Measurements from ENCODE around the gene PSTPIP1.

PSTPIP1 gene

DNA sequence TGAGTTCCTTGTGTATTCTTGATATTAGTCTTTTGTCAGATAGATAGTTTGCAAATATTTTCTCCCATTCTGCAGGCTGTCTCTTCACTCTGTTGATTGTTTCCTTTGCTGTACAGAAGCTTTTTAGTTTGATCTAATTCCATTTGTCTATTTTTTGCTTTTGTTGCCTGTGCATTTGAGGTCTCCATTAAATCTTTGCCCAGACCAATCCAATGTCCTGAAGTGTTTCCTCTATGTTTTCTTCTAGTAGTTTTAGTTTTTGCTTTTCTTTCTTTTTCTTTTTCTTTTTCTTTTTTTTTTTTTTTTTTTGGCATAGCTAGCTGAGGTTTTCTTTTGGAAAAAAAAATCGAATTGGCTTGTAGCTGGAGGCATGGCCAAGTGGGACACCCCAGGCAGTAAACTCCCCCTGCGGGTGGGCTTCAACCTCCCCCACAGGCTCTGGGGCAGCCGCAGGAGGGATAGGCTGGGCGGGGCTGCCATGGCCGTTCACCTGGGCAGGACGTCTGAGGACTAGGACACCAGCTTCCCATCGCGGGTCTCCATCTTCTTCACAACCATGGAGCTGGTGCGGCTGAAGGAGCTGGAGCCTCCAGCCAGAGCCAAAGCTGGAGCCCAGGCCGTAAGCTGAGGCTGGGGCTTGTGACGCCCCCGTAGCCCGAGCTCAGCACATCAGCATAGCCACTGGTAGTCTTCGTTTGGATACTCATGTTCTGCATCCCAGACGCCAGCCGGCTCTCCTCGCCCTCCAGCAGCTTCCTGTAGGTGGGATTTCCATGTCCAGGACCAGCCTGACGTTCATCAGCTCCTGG, 16.2 kb upstream of the PSTPIP1 start:
- TF ChIP-seq, protein P1, sequence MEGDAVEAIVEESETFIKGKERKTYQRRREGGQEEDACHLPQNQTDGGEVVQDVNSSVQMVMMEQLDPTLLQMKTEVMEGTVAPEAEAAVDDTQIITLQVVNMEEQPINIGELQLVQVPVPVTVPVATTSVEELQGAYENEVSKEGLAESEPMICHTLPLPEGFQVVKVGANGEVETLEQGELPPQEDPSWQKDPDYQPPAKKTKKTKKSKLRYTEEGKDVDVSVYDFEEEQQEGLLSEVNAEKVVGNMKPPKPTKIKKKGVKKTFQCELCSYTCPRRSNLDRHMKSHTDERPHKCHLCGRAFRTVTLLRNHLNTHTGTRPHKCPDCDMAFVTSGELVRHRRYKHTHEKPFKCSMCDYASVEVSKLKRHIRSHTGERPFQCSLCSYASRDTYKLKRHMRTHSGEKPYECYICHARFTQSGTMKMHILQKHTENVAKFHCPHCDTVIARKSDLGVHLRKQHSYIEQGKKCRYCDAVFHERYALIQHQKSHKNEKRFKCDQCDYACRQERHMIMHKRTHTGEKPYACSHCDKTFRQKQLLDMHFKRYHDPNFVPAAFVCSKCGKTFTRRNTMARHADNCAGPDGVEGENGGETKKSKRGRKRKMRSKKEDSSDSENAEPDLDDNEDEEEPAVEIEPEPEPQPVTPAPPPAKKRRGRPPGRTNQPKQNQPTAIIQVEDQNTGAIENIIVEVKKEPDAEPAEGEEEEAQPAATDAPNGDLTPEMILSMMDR (IDR thresholded peaks at IDR 0.05; ENCODE audit: low read depth, low read length, missing control alignments) = no peak
- H3K4me3 ChIP-seq (replicated peaks; ENCODE audit: low read depth, low read length) = no peak overlapping the region
- DNase-seq (ENCODE audit: extremely low read depth, low read depth) = no peak

DNA sequence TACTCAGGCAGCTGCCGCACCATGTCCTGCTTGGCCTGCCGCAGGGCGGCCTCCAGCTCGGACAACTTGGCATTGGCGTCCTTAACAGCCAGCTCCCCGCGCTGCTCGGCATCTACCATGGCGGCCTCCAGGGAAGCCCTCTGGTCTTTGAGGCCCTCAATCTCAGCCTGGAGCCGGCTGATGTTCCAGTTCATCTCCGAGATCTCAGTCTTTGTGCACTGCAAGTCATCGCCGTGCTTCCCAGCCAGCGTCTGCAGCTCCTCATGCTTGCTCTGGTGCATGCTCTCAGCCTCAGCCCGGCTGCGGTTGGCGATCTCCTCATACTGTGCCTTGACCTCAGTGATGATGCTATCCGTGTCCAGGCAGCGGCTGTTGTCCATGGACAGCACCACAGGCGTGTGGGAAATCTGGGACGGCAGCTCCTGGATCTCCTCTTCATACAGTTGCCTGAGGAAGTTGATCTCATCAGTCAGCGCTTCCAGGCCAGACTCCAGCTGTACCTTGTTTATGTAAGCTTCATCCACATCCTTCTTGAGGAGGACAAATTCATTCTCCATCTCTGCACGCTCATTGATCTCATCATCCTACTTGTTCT, 15.5 kb upstream of the PSTPIP1 start:
- TF ChIP-seq, protein P1 (IDR thresholded peaks at IDR 0.05; ENCODE audit: low read depth, low read length, missing control alignments) = no peak
- no peak overlapping the region for H3K4me3 ChIP-seq (replicated peaks; ENCODE audit: low read depth, low read length)
- no peak for DNase-seq (ENCODE audit: extremely low read depth, low read depth)

DNA sequence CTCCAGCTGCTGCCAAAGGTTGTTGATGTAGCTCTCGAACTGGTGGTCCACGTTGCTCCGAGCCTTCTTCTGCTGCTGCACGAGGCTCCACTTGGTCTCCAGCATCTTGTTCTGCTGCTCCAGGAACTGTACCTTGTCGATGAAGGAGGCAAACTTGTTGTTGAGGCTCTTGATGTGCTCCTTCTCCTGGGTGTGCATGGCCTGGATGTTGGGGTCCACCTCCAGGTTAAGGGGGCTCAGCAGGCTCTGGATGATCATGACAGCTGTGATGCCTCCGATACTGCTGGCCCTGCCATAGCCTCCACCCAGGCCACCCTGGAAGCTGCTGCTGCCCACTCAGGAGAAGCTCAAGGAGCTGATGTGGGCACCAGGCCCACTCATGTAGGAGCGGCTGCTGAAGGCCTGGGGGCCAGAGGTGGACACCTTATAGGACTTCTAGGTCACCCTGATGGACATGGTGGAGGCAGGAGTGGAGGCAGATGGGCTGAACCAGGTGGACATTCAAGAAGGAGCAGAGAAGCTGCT, 14.9 kb upstream of the PSTPIP1 start:
- TF ChIP-seq, protein P1 (IDR thresholded peaks at IDR 0.05; ENCODE audit: low read depth, low read length, missing control alignments) = no peak
- H3K4me3 ChIP-seq (replicated peaks; ENCODE audit: low read depth, low read length) = no peak overlapping the region
- DNase-seq (ENCODE audit: extremely low read depth, low read depth) = no peak

DNA sequence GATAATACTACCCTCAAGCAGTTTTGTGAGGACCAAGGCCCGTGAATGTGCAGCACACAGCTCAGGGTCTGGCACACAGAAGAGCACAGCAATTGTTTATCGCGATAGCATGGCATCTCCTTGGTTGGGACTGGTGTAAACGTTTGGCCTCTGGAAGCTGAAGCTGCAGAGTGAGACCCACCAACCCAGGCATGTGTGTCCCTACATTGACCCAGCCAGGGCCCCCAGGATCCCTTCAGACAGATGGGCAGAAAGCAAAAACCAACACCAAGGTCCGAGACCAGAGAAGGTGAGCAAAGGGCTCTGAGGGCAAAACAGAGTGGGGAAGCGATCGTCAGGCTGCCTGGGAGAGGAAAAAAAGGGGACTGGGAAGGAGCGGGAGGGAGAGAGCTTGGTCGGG, 12.6 kb upstream of the PSTPIP1 start:
- no peak for DNase-seq (ENCODE audit: extremely low read depth, low read depth)
- TF ChIP-seq, protein P1 (IDR thresholded peaks at IDR 0.05; ENCODE audit: low read depth, low read length, missing control alignments) = no peak
- no peak overlapping the region for H3K4me3 ChIP-seq (replicated peaks; ENCODE audit: low read depth, low read length)

DNA sequence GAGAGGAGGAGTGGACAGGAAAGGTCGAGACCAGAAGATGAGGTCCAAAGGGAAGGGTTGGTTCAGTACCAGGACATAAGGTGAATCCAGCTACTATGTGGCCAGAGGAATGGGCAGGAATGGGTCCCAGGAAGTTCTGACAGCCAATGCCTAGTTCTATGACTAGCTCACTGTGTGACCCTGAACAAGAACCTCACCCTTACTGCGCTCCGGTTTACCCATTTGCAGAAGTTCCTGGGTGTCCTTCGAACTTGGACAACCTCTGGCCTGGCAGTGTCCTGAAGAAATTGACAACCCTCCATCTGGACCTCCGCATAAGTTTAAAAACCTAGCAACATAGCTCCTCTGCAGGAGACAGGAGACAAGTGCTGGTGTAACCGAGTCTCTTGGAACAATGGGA, 12.2 kb upstream of the PSTPIP1 start:
- DNase-seq (ENCODE audit: extremely low read depth, low read depth) = no peak
- no peak overlapping the region for H3K4me3 ChIP-seq (replicated peaks; ENCODE audit: low read depth, low read length)
- TF ChIP-seq, protein P1 (IDR thresholded peaks at IDR 0.05; ENCODE audit: low read depth, low read length, missing control alignments) = no peak

DNA sequence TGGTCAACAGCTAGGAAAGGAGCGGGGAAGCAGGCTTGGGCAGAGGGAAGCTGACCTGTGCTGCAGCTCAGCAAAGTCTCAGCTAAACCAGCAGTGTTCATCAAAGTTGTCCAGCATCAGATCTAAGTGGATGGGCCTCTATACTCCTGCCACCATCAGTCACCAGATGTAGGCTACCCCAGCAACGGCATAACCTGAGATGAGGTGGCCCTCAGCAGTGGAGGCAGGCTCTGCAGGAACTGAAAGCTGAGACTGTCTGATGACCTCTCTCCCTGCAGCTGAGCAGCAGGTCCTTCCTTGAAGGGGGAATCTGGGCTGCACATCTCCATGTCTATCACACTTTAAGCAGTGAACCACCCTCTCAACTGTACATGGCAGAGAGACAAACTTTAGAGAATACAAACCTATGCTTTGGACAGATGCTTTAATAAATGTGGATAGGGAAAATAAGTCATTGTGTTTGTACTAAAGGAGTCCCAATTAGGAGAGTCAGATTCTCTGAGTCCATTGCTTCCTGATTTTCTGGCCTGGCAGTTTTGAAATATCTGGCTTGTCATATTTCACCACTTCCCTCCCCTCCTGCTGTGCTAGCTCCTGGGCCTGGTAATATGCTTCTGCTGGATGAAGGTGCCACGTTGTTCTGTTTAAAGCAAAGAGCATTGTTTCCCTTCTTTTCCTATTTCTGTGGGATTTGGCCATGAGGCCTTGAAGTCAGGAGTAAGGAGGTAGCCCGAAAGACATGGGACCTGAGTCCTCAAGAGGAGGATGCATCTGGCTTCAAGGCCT, 11.1 kb upstream of the PSTPIP1 start:
- DNase-seq (ENCODE audit: extremely low read depth, low read depth) = no peak
- H3K4me3 ChIP-seq (replicated peaks; ENCODE audit: low read depth, low read length) = no peak overlapping the region
- TF ChIP-seq, protein P1 (IDR thresholded peaks at IDR 0.05; ENCODE audit: low read depth, low read length, missing control alignments) = no peak

All from HFF-Myc (cell line).